K562 (cell line): ENCODE measurements around the gene HES5. TPM values are rescaled to one million over a fixed set of nuclear protein-coding genes. Genes with fewer than 3 reads are reported as not detected.
A peak's percentile ranks its signal among the peaks of the same experiment; 100 is the strongest.

ENCODE experiments used
- ATF3 ChIP-seq, 2 experiments: fragments of 450-650 bp in 1 of 2; sonication (generic) in 1 of 2; formaldehyde crosslinking in 1 of 2; IDR thresholded peaks in 1 of 2; conservative IDR thresholded peaks in 1 of 2; 2 replicates each; pipeline versions ENCODE4 v1.6.1 to v1.8.1; 2016 to 2023; ENCODE audit warnings: mild to moderate bottlenecking in 2 of 2, moderate library complexity in 2 of 2, inconsistent platforms in 1 of 2, missing genetic modification reagents in 1 of 2
- FOXA3 ChIP-seq, 2 experiments: fragments of 450-650 bp in 1 of 2; sonication (generic) in 1 of 2; formaldehyde crosslinking; IDR thresholded peaks in 1 of 2; conservative IDR thresholded peaks in 1 of 2; 2 replicates each; pipeline versions ENCODE4 v1.4.0 to v1.8.0; 2020 to 2022; ENCODE audit warnings: mild to moderate bottlenecking in 2 of 2, missing genetic modification reagents in 1 of 2
- LEF1 ChIP-seq: fragments of 450-650 bp; IDR thresholded peaks from 2 replicates; pipeline ENCODE4 v1.6.1; 2016; ENCODE audit warnings: mild to moderate bottlenecking
- MNT ChIP-seq, 2 experiments: fragments of 450-650 bp; conservative IDR thresholded peaks; 2 replicates each; pipeline ENCODE4 v1.6.1; 2017; ENCODE audit warnings: mild to moderate bottlenecking in 2 of 2, moderate library complexity in 2 of 2
- RHOXF2B ChIP-seq: fragments of 250-450 bp; sonication (Bioruptor Pico); conservative IDR thresholded peaks from 2 replicates; pipeline ENCODE4 v1.5.1; 2021
- SMARCA5 ChIP-seq: fragments of 450-650 bp; IDR thresholded peaks from 2 replicates; pipeline ENCODE4 v1.6.1; 2016
- SRSF3 ChIP-seq: fragments of 200-400 bp; formaldehyde crosslinking; IDR thresholded peaks from 2 replicates; pipeline ENCODE4 v1.6.1; 2016; ENCODE audit warnings: mild to moderate bottlenecking, low read length, moderate library complexity; ENCODE audit not compliant: insufficient read depth
- ZNF644 ChIP-seq: fragments of 200-800 bp; sonication (Bioruptor generic); IDR thresholded peaks from 2 replicates; pipeline ENCODE4 v1.6.1; 2016; ENCODE audit warnings: low read depth, missing genetic modification characterization, missing compliant biosample characterization
- polyA plus RNA-seq, 8 experiments: library from polyadenylated mRNA; depleted of rRNA in 4 of 8; stranded (reverse) in 5 of 8; unstranded in 3 of 8; fragments of >200 nt; fragmentation: Nextera tagmentation in 2 of 8; fragmentation: Illumina TruSeq in 1 of 8; extraction: Ambion mirVana in 2 of 8; extraction: Trizol in 1 of 8; gene quantifications; 2 replicates each; pipeline versions ENCODE4 v1.2.1 to v1.2.3, GENCODE V29; 2011 to 2014; ENCODE audit warnings: inconsistent platforms in 1 of 8, missing spikeins in 1 of 8
- total RNA-seq, 7 experiments: library from RNA; depleted of rRNA in 6 of 7; stranded (reverse); fragments of >200 nt in 6 of 7; fragmentation: Illumina TruSeq in 2 of 7; extraction: Trizol in 2 of 7; gene quantifications; 2 replicates each; pipeline versions ENCODE4 v1.2.1 to v1.2.3, GENCODE V29; 2011 to 2021; ENCODE audit warnings: low replicate concordance in 1 of 7

Gene HES5
- total and polyA plus RNA-seq, 9 of the 15 experiments (the other 6 are each of a cell fraction or from before 2014, with no cell fraction given), result not detected

DNA sequence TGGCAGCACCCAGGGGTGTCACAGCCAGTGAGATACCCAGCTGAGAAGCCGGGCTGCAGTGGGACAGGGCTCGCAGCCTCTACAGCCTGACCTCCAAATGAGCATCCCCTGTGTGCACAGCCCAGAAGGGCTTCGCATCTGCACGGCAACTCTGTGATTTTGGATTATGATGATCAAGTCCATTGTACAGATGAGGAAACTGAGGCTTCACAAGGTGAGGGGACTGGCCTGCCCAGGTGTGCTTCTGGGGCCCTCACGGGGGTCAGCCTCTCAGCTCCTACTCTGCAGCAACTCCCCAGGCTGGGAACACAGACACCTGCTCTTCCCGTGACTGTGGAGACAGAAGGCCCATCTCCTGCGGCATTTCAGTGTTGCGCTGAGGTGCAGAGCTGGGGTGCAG is 8.8 kb upstream of the HES5 start (continued):
- TF ChIP-seq ATF3 (IDR thresholded peaks at IDR 0.05) (no peak), ATF3 (CRISPR knock-in tag; conservative IDR thresholded peaks at IDR 0.05) (no peak), RHOXF2B (CRISPR knock-in tag) (no peak), LEF1 (no peak), FOXA3 (CRISPR knock-in tag; conservative IDR thresholded peaks at IDR 0.05 in 1 of 2, IDR thresholded peaks at IDR 0.05 in 1 of 2) (no peak), MNT (conservative IDR thresholded peaks at IDR 0.05) (no peak), SRSF3 (no peak), ZNF644 (tag) (no peak), SMARCA5 (peak; percentile 30; the same call in 1 of the 2 replicates)
- TF ChIP-seq, all 486 proteins: peak for 4
